NCI-H2081 treated with DMSO at 0.1 percent for 48 hours (cell line): ENCODE data around the gene PKMYT1.

Source experiments
- DNase-seq: peaks from one replicate; lab custom pipeline; 2025; lab: John Stamatoyannopoulos, UW

Gene PKMYT1

GRCh38 chr16:3017794-3018506, 37.7 kb upstream of the PKMYT1 start, which contains the start of gene CLDN6:
TSS of gene CLDN6 (minus strand) at chr16:3018183. CDS start at chr16:3016021, 2,162 bp downstream.
- DNase-seq, result no peak

- no peak for DNase-seq
These were observed 37.1 kb upstream of the PKMYT1 start for GRCh38 chr16:3017344-3017743.

GRCh38 chr16:3015865-3016521, 35.7 kb upstream of the PKMYT1 start:
- no peak for DNase-seq

- no peak for DNase-seq
These were observed 34.7 kb upstream of the PKMYT1 start for GRCh38 chr16:3014971-3015370.

- no peak for DNase-seq
These were observed 33.9 kb upstream of the PKMYT1 start for GRCh38 chr16:3013998-3014690.

GRCh38 chr16:3013491-3013951, 33.3 kb upstream of the PKMYT1 start:
- no peak for DNase-seq

GRCh38 chr16:3012828-3013420, 32.7 kb upstream of the PKMYT1 start, which contains the start of gene CLDN9:
TSS of gene CLDN9 (plus strand) at chr16:3012923. CDS start at chr16:3013363, 440 bp downstream.
- no peak for DNase-seq

GRCh38 chr16:3012246-3012645, 32.0 kb upstream of the PKMYT1 start:
- DNase-seq, result no peak

- DNase-seq, result no peak
These were observed 30.3 kb upstream of the PKMYT1 start for GRCh38 chr16:3010510-3010909.

GRCh38 chr16:3009568-3010390, 29.5 kb upstream of the PKMYT1 start:
- no peak for DNase-seq

GRCh38 chr16:3008690-3009037, 28.4 kb upstream of the PKMYT1 start:
- no peak for DNase-seq

- no peak for DNase-seq
These were observed 27.9 kb upstream of the PKMYT1 start for GRCh38 chr16:3007957-3008689.

GRCh38 chr16:3007059-3007956, 27.1 kb upstream of the PKMYT1 start:
- DNase-seq, result no peak

- DNase-seq, result no peak
These were observed 24.6 kb upstream of the PKMYT1 start for GRCh38 chr16:3004781-3005284.

GRCh38 chr16:3004319-3004718, 24.1 kb upstream of the PKMYT1 start:
- DNase-seq, result no peak

GRCh38 chr16:3003582-3004270, 23.5 kb upstream of the PKMYT1 start:
- peak; percentile 97 for DNase-seq

- DNase-seq, result no peak
These were observed 21.1 kb upstream of the PKMYT1 start for GRCh38 chr16:3001316-3001715.

- no peak for DNase-seq
These were observed 20.3 kb upstream of the PKMYT1 start for GRCh38 chr16:3000540-3000939.

GRCh38 chr16:2999929-3000328, 19.7 kb upstream of the PKMYT1 start:
- no peak for DNase-seq
